Measurements from ENCODE around the gene LDLRAD4.

LDLRAD4 gene

DNA sequence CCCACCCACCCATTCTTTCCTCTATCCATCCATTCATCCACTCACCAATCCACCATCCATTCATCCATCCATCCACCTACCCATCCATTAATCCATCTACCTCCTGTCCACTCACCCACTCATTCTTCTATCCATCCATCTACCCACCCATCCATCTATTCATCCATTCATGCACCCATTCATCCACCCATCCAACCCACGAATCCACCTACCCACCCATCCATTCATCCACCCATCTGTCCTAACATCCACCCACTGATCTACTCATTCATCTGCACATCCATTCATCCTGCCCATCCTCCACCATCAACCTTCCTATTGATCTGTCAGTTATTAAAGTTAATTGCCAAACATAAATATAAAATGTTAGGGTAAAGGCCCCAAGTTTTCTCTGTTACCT lies 25.6 kb downstream of the LDLRAD4 start:
- Mint-ChIP-seq H3K27me3 (no peaks in the 10 kb centered on the region), H3K4me3 (no peak overlapping the region), H3K27ac (no peak overlapping the region), H3K9me3 (peaks cover 7% of the 10 kb centered on the region), H3K4me1 (no peaks in the 10 kb centered on the region), H3K36me3 (peaks cover 5% of the 10 kb centered on the region)

DNA sequence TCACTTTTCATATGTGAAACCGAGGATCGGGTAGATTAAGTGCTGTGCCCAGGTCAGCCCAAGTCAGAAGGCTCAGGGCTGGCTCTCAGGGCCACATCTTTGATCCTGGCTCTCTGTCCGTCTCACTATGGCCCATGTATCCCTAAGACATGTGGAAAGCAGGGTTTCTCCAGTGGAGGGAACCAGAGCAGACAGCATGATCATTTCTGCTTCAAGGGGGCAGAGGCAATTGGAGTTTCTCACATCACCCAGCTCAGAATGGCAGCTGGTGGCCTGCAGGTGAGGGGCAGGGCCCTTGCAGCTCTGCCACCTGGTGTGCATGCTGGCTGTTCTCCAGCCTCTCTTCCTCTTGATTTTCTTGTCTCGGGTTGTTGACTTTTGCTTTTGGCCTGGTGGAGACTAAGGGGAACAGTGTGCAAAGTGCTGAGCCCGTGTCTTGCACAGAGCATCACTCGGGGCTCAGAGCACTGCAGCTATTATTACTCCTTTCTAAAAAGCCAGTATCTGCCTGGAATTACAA lies 27.0 kb downstream of the LDLRAD4 start:
- Mint-ChIP-seq H3K36me3 (peaks cover 9% of the 10 kb centered on the region), H3K4me1 (no peaks in the 10 kb centered on the region), H3K27me3 (no peaks in the 10 kb centered on the region), H3K9me3 (peaks cover 7% of the 10 kb centered on the region), H3K27ac (no peak overlapping the region), H3K4me3 (no peak overlapping the region)

GRCh38 chr18:13246121-13246520 lies 27.6 kb downstream of the LDLRAD4 start:
- H3K4me1 Mint-ChIP-seq = no peaks in the 10 kb centered on the region
- no peak overlapping the region for H3K27ac Mint-ChIP-seq
- peaks cover 7% of the 10 kb centered on the region for H3K9me3 Mint-ChIP-seq
- H3K27me3 Mint-ChIP-seq = no peaks in the 10 kb centered on the region
- no peak overlapping the region for H3K4me3 Mint-ChIP-seq
- peaks cover 9% of the 10 kb centered on the region for H3K36me3 Mint-ChIP-seq

DNA sequence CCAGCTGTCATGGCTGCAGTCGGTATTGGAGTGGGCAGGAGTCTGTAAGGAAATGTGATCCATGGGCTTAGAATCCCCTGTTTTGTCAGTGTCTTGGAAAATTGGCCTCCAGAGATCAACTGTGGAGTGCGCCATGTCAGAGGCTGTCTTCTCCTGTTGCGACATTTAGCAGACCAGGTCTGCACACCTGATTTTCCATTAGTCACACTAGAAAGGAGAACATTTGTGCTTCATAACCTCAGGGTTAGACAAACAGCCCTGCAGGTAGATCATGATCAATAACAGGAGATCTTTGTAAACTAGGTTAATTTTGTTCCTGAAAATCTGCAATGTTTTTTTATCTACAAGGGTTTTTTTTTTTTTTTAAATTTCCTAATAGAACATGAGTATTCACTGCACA lies 28.0 kb downstream of the LDLRAD4 start:
- Mint-ChIP-seq H3K27ac (no peak overlapping the region), H3K9me3 (peaks cover 7% of the 10 kb centered on the region), H3K27me3 (no peaks in the 10 kb centered on the region), H3K4me3 (no peak overlapping the region), H3K36me3 (peaks cover 9% of the 10 kb centered on the region), H3K4me1 (no peaks in the 10 kb centered on the region)

GRCh38 chr18:13247506-13247905 lies 28.9 kb downstream of the LDLRAD4 start:
- peaks cover 7% of the 10 kb centered on the region for H3K9me3 Mint-ChIP-seq
- no peak overlapping the region for H3K4me3 Mint-ChIP-seq
- H3K27ac Mint-ChIP-seq = no peak overlapping the region
- no peaks in the 10 kb centered on the region for H3K4me1 Mint-ChIP-seq
- no peaks in the 10 kb centered on the region for H3K27me3 Mint-ChIP-seq
- H3K36me3 Mint-ChIP-seq = peaks cover 9% of the 10 kb centered on the region

DNA sequence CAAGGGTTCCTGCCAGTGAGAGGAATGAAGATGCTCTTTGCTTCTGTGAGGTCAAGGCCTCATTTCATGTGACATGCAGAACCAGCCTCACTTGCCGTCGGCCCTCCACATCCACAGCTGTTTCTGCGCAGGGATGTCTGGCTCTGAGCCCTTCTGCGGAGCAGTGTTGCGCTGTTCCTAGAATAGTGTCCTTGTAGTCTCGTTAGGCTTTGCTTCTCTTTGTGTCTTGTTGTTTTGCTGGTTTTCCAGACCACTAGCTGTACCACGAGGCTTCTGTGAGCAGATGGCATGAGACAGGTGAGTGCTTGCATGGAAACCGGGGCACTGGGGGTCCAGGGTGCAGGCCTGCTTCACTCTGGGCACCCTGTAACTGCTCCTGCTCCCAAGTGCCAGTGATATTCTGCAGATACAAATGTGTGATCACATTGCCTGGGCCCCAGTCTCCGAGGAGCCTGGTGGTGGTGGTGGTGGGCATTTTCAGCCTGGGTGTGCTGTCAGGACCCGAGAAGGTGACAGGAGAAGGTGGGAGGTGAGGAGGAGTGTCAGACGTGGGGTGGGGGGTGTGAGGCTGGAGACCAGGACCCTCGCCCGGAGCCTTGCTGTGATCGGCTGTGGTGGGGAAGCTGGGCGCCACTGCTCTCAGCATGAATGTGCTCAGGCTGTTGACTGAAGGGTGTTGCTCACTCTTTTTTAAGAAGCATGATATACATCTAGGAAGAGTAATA lies 34.3 kb downstream of the LDLRAD4 start:
- H3K27me3 Mint-ChIP-seq = no peaks in the 10 kb centered on the region
- H3K36me3 Mint-ChIP-seq = peaks cover 4% of the 10 kb centered on the region
- H3K9me3 Mint-ChIP-seq = no peaks in the 10 kb centered on the region
- H3K4me1 Mint-ChIP-seq = peaks cover 4% of the 10 kb centered on the region
- H3K27ac Mint-ChIP-seq = no peak overlapping the region
- H3K4me3 Mint-ChIP-seq = no peak overlapping the region

GRCh38 chr18:13253786-13254688 lies 35.5 kb downstream of the LDLRAD4 start:
- Mint-ChIP-seq H3K9me3 (no peaks in the 10 kb centered on the region), H3K27me3 (no peaks in the 10 kb centered on the region), H3K36me3 (peaks cover 4% of the 10 kb centered on the region), H3K4me1 (peaks cover 4% of the 10 kb centered on the region), H3K4me3 (no peak overlapping the region), H3K27ac (no peak overlapping the region)

DNA sequence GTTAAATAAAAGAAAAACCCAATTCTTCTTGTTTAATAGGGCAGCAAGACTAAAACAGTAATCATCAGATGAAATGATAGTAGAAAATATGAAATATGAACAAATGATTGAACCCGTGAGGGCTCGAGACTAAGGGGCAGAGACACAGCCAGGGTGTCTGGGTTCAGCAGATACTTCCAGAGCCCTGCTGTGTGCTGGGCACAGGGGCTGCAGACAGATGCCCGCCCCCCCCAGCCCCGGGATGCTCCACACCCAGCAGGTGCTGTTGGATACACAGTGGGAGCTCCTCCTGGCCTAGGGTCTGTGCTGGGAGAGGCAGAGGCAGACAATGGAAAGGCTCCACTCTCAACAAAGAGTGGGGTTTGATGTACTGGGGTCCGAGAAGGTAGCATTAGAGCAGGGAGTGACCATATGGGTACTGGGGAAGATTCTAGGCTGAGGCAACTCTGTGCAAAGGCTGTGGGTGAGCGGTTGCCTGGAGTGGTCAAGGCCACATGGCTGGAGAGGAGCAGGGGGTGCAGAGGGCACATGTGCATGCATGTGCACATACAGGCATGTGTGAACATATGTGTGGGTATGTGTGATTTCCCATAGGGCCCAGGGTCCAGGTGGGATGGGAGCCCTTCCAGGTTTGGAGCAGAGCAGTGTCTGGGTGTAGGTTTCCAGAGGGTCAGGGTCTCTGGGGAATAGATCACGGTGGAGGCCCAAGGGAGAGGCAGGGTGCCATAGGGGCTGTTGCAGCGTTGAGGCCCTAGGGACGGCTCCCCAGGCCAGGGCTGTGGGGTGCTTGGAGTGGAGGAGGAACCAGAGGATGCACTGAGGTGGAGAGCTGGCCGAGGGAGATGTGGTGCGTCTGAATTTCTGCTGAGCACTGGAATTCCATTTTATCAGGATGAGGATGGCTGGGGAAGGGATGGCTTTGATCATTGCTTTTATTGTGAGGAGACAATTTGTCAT lies 36.7 kb downstream of the LDLRAD4 start:
- Mint-ChIP-seq H3K27me3 (no peaks in the 10 kb centered on the region), H3K9me3 (no peaks in the 10 kb centered on the region), H3K4me1 (peaks cover 14% of the 10 kb centered on the region), H3K4me3 (no peak overlapping the region), H3K27ac (no peak overlapping the region), H3K36me3 (peaks cover under 1% of the 10 kb centered on the region)

DNA sequence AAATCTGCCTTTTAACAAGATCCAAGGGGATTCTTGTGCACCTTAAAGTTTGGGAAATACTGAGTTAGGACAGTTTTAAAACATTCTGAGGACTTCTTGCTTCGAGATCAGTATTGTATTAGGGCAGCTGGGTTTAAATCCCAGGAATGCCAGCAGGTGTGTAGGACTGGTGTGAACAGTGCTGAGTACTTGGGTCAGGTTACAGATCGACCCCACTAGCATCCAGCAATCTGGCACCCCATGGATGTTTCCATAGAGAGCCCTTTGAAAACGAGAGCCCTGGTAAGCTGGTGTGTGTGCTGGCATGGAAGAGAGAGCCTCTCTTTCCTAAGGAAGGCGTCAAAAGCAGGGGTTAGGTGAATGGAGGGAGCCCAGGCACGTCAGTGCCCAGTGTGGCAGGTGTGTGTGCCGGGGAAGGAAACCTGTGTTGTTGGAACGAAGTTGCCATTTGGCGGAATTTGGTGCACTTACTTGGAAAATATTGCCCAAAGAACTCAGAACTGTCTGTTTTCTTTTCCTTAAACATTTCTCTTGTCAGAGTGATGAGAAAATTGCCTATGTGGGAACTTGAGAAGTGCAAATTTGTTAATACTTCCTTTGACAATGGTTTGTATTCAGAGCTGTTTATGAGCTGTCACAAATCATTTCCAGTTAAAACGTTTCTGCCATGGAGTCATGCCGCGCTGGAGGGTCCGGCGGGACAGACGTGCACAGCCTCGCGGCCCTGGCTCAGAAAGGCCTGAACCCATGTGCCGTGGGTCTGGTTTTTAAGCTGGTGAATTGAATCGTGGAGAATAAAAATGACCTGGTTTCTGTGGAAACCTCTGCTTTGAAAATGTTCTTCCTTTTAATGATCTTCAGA lies 38.1 kb downstream of the LDLRAD4 start:
- Mint-ChIP-seq H3K27me3 (no peaks in the 10 kb centered on the region), H3K4me3 (no peak overlapping the region), H3K4me1 (peaks cover 28% of the 10 kb centered on the region), H3K9me3 (no peaks in the 10 kb centered on the region), H3K27ac (no peak overlapping the region), H3K36me3 (no peaks in the 10 kb centered on the region)

DNA sequence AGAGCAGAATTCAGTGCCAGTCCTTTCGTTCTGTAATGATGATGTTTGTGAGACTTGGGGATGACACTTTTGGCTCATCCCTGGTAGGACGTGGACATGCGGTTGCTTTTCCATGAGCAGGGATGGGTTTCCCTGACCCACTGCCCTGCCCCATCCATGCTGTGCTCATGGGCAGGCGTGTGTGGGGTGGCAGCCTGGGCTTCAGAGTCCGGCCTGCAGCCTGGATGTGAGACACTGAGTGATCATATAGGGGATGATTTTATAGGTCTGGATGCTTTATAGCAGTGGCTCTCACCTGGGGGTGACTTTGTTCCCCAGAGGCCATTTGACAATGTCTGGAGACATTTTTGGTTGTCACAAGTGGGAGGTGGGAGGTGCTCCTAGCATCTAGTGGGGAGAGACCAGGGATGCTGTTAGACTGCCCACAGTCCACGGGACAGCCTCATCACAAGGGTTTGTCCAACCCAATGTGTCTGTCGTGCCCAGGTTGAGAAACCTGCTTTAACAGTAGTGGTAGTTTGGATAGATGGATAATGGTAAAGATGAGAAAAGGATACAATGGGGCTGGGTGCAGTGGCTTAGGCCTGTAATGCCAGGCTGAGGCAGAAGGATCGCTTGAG lies 38.9 kb downstream of the LDLRAD4 start:
- H3K4me3 Mint-ChIP-seq = no peak overlapping the region
- H3K27me3 Mint-ChIP-seq = no peaks in the 10 kb centered on the region
- H3K9me3 Mint-ChIP-seq = no peaks in the 10 kb centered on the region
- H3K4me1 Mint-ChIP-seq = peaks cover 32% of the 10 kb centered on the region
- H3K36me3 Mint-ChIP-seq = no peaks in the 10 kb centered on the region
- no peak overlapping the region for H3K27ac Mint-ChIP-seq

- no peaks in the 10 kb centered on the region for H3K27me3 Mint-ChIP-seq
- no peak overlapping the region for H3K4me3 Mint-ChIP-seq
- H3K9me3 Mint-ChIP-seq = no peaks in the 10 kb centered on the region
- H3K4me1 Mint-ChIP-seq = peaks cover 29% of the 10 kb centered on the region
- no peaks in the 10 kb centered on the region for H3K36me3 Mint-ChIP-seq
- no peak overlapping the region for H3K27ac Mint-ChIP-seq
These were observed 40.4 kb downstream of the LDLRAD4 start for GRCh38 chr18:13258921-13259320.

DNA sequence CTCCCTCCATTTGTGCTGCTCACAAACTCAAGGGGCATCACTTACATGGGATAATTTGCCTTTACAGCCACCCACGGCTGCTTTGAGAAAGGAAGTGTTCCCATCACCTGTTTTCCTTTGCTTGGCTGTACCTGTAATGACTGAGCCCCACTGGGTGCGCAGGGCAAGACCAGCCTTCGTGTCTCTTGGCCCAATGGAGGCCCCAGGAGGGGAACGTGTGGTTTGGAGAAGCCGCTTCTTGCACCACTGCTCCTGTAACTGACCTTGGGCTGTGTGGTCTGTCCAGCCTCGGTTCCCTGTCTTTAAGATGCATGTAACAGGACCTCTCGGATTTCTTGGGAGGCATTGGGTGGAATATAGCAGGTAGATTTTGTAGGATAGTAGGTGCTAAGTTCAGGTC lies 41.1 kb downstream of the LDLRAD4 start:
- Mint-ChIP-seq H3K4me1 (peaks cover 29% of the 10 kb centered on the region), H3K27me3 (no peaks in the 10 kb centered on the region), H3K4me3 (no peak overlapping the region), H3K27ac (no peak overlapping the region), H3K9me3 (no peaks in the 10 kb centered on the region), H3K36me3 (no peaks in the 10 kb centered on the region)

DNA sequence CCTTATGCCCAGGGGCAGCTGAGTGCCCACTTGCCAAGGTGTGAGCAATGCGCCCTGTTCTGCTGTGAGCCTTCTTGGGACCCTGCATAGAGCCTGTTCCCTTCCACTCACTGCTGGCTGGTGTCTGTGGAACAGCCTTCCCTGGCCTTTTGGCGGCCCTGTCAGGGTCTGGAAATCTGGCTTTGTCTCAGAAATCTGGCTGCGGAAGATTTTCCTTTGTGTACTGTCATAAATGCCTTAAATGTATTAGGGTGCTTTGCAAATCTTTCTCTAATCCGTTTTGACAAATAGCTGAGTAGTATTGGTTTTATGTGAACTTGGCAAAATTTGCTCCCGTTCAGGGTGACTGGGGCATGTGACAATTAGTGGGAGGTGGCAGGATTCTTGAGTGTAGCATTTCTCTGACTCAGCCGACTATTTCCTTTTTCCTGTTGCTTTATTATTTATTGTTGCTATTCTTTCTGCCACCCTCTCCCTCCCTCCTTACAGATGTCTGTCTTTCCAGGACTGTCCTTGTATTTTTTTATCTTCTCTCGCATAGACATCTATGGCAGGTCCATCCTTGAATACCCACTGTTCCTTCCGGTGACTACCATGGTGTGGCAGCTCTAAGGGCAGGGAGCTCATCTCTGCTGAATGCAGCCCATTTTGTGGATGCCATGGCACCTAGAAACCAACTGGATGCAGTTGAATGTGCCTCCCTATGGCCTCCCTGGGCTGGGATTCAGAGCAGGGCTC lies 41.8 kb downstream of the LDLRAD4 start:
- H3K27ac Mint-ChIP-seq = no peak overlapping the region
- peaks cover 34% of the 10 kb centered on the region for H3K4me1 Mint-ChIP-seq
- no peaks in the 10 kb centered on the region for H3K9me3 Mint-ChIP-seq
- H3K36me3 Mint-ChIP-seq = no peaks in the 10 kb centered on the region
- H3K27me3 Mint-ChIP-seq = no peaks in the 10 kb centered on the region
- H3K4me3 Mint-ChIP-seq = no peak overlapping the region
